LoVo (cell line): ENCODE results near the gene SYCP2.
"Not testable (repeated sequence)": the region's sequence is repeated elsewhere in the genome, so short reads cannot be mapped to it uniquely, and the experiment has no call there.

Source experiments
- DNase-seq: peaks from one replicate; pipeline ENCODE4 v3.0.0-alpha.2; 2016; ENCODE audit warnings: low spot score

Gene SYCP2

GRCh38 chr20:59895908-59896307, 37.5 kb downstream of the SYCP2 start:
- no peak for DNase-seq

- DNase-seq = no peak
These were observed 41.9 kb downstream of the SYCP2 start for GRCh38 chr20:59891581-59891980.

GRCh38 chr20:59890035-59890434, 43.4 kb downstream of the SYCP2 start:
- DNase-seq = not testable (repeated sequence)

GRCh38 chr20:59888050-59888449, 45.4 kb downstream of the SYCP2 start:
- no peak for DNase-seq

GRCh38 chr20:59884494-59884893, 48.9 kb downstream of the SYCP2 start:
- DNase-seq = no peak

GRCh38 chr20:59880198-59880597, 53.2 kb downstream of the SYCP2 start:
- DNase-seq = no peak

- DNase-seq = no peak
These were observed 60.0 kb downstream of the SYCP2 start for GRCh38 chr20:59873409-59873808.

- no peak for DNase-seq
These were observed 62.3 kb downstream of the SYCP2 start for GRCh38 chr20:59871096-59871495.

GRCh38 chr20:59866338-59866737, 67.1 kb downstream of the SYCP2 start:
- DNase-seq = no peak

GRCh38 chr20:59864726-59865125, 68.7 kb downstream of the SYCP2 start:
- no peak for DNase-seq

GRCh38 chr20:59863058-59863457, 70.4 kb downstream of the SYCP2 start:
- DNase-seq = no peak

- no peak for DNase-seq
These were observed 72.0 kb downstream of the SYCP2 start for GRCh38 chr20:59861401-59861800.

- DNase-seq = no peak
These were observed 75.0 kb downstream of the SYCP2 start for GRCh38 chr20:59858425-59858824.

GRCh38 chr20:59857966-59858365, 75.5 kb downstream of the SYCP2 start:
- no peak for DNase-seq

GRCh38 chr20:59856941-59857340, 76.5 kb downstream of the SYCP2 start:
- DNase-seq = not testable (repeated sequence)

- not testable (repeated sequence) for DNase-seq
These were observed 76.9 kb downstream of the SYCP2 start for GRCh38 chr20:59856526-59856925.

- DNase-seq = peak; percentile 42
These were observed 83.3 kb downstream of the SYCP2 start for GRCh38 chr20:59850018-59850641.

- no peak for DNase-seq
These were observed 85.3 kb downstream of the SYCP2 start for GRCh38 chr20:59848182-59848581.

- DNase-seq = no peak
These were observed 88.0 kb downstream of the SYCP2 start for GRCh38 chr20:59845472-59845871.

GRCh38 chr20:59839400-59839799, 94.0 kb downstream of the SYCP2 start:
- no peak for DNase-seq

GRCh38 chr20:59837623-59838394, 95.6 kb downstream of the SYCP2 start:
- no peak for DNase-seq

- DNase-seq = no peak
These were observed 96.7 kb downstream of the SYCP2 start for GRCh38 chr20:59836767-59837166.
